A549 (cell line): ENCODE results near the gene LRRC45. TPM values are rescaled to one million over a fixed set of nuclear protein-coding genes. Genes with fewer than 3 reads are reported as not detected.

ENCODE experiments used
- ATAC-seq, 2 experiments: fragments of 200-7000 bp in 1 of 2; fragments of >200 bp in 1 of 2; cut with Nextera tagmentation in 1 of 2; cut with Tn5 transposase in 1 of 2; 3 replicates each; pipeline versions ENCODE4 v1.8.0 to v1.9.1; 2018 to 2020; ENCODE audit warnings: mild to moderate bottlenecking in 1 of 2, moderate library complexity in 1 of 2
- CTCF ChIA-PET: fragments of 300-600 bp; sonication (Branson Sonifier 250); formaldehyde crosslinking; extraction: SDS; loops from one replicate; lab custom pipeline; 2021; ENCODE audit warnings: antibody characterized with exemption, inconsistent platforms; lab: Yijun Ruan, JAX
- POLR2A ChIA-PET: fragments of 350-600 bp; formaldehyde crosslinking; extraction: SDS; loops from one replicate; lab custom pipeline; 2021; ENCODE audit warnings: antibody characterized with exemption, inconsistent platforms; lab: Yijun Ruan, JAX
- DNase-seq, 2 experiments: peaks; one replicate each; pipeline versions ENCODE4 v3.0.0 to v3.0.0-alpha.2; 2011 to 2016; ENCODE audit warnings: low read depth in 1 of 2, low spot score in 1 of 2
- FAIRE-seq: peaks from 2 replicates; lab custom pipeline; 2011; peaks lifted over from hg19 to GRCh38; lab: Jason Lieb, UNC
- H3K27ac ChIP-seq, 2 experiments: fragments of >200 bp; sonication (Bioruptor Twin); formaldehyde crosslinking; 3 replicates each; pipeline ENCODE4 v1.5.1; 2016 to 2017
- H3K4me1 ChIP-seq: fragments of >200 bp; sonication (Bioruptor Twin); formaldehyde crosslinking; 3 replicates; pipeline ENCODE4 v1.6.1; 2016
- H3K4me2 ChIP-seq: fragments of >200 bp; sonication (Bioruptor Twin); formaldehyde crosslinking; 3 replicates; pipeline ENCODE4 v1.6.1; 2016
- H3K4me3 ChIP-seq: fragments of >200 bp; sonication (Bioruptor Twin); formaldehyde crosslinking; 3 replicates; pipeline ENCODE4 v1.5.1; 2016
- H3K9me3 ChIP-seq: fragments of >200 bp; sonication (Bioruptor Twin); formaldehyde crosslinking; 3 replicates; pipeline ENCODE4 v1.6.1; 2016
- CBX8 ChIP-seq: fragments of 200-600 bp; sonication (generic); IDR thresholded peaks from 2 replicates; pipeline ENCODE4 v1.6.1; 2016
- CEBPB ChIP-seq, 2 experiments: fragments of >200 bp in 1 of 2; sonication (Bioruptor Twin) in 1 of 2; formaldehyde crosslinking in 1 of 2; IDR thresholded peaks; 2 replicates each; pipeline ENCODE4 v1.6.1; 2012 to 2016
- EHMT2 ChIP-seq: fragments of 200-600 bp; sonication (generic); IDR thresholded peaks from 2 replicates; pipeline ENCODE4 v1.6.1; 2016; ENCODE audit warnings: antibody characterized with exemption, low read depth, mild to moderate bottlenecking, moderate library complexity
- FOSL2 ChIP-seq, 2 experiments: fragments of 450-650 bp in 1 of 2; fragments of >200 bp in 1 of 2; sonication (Bioruptor Twin) in 1 of 2; formaldehyde crosslinking; IDR thresholded peaks; 2 replicates each; pipeline versions ENCODE4 v1.5.0 to v1.6.1; 2016 to 2020; ENCODE audit warnings: mild to moderate bottlenecking in 1 of 2, moderate library complexity in 1 of 2
- FOXS1 ChIP-seq: fragments of 250-450 bp; sonication (Bioruptor Pico); IDR thresholded peaks from 2 replicates; pipeline ENCODE4 v1.5.0; 2020; ENCODE audit warnings: mild to moderate bottlenecking, moderate library complexity
- JUN ChIP-seq, 2 experiments: fragments of >200 bp; sonication (Bioruptor Twin); formaldehyde crosslinking; IDR thresholded peaks; 2 replicates in 1 of 2; 3 replicates in 1 of 2; pipeline ENCODE4 v1.6.1; 2016 to 2017
- KDM5A ChIP-seq: fragments of 200-600 bp; sonication (generic); IDR thresholded peaks from 2 replicates; pipeline ENCODE4 v1.6.1; 2016; ENCODE audit warnings: antibody characterized with exemption, mild to moderate bottlenecking
- PHF8 ChIP-seq: fragments of 200-600 bp; sonication (generic); IDR thresholded peaks from 2 replicates; pipeline ENCODE4 v1.6.1; 2016; ENCODE audit warnings: low read depth, mild to moderate bottlenecking, antibody characterized with exemption, moderate library complexity, borderline replicate concordance
- POLR2A ChIP-seq: IDR thresholded peaks from 2 replicates; pipeline ENCODE4 v1.6.1; 2012; ENCODE audit warnings: mild to moderate bottlenecking, low read length
- SMC3 ChIP-seq: fragments of >200 bp; sonication (Bioruptor Twin); formaldehyde crosslinking; IDR thresholded peaks from 3 replicates; pipeline ENCODE4 v1.6.1; 2018; ENCODE audit warnings: inconsistent platforms
- TP53 ChIP-seq: fragments of 250-450 bp; sonication (Bioruptor Pico); IDR thresholded peaks from 2 replicates; pipeline ENCODE4 v1.5.0; 2021; ENCODE audit warnings: mild to moderate bottlenecking, moderate library complexity
- ZC3H11A ChIP-seq: fragments of 450-650 bp; IDR thresholded peaks from 2 replicates; pipeline ENCODE4 v1.6.1; 2014; ENCODE audit warnings: antibody characterized with exemption, mild to moderate bottlenecking
- ZFP36 ChIP-seq: fragments of 450-650 bp; IDR thresholded peaks from 2 replicates; pipeline ENCODE4 v1.6.1; 2014; ENCODE audit warnings: borderline replicate concordance; ENCODE audit not compliant: partially characterized antibody
- ZNF302 ChIP-seq: fragments of 250-450 bp; sonication (Bioruptor Pico); IDR thresholded peaks from 2 replicates; pipeline ENCODE4 v1.9.0; 2021; ENCODE audit warnings: inconsistent platforms, mild to moderate bottlenecking, moderate library complexity
- WGBS: methylation state at CpG from one replicate; pipeline ENCODE4 v1.1.6; 2017; ENCODE audit errors: missing lambda C conversion rate; 5-methylcytosine and 5-hydroxymethylcytosine counted together
- polyA plus RNA-seq, 4 experiments: library from polyadenylated mRNA; depleted of rRNA in 3 of 4; stranded (reverse); fragments of >200 nt; fragmentation: RNase III in 1 of 4; extraction: RNeasy Plus Mini Kit Qiagen cat#74134 plus additional on column Dnase treatment in 1 of 4; gene quantifications; 2 replicates in 3 of 4; 3 replicates in 1 of 4; pipeline ENCODE4 v1.2.3, GENCODE V29; 2011 to 2017
- TF ChIP-seq, protein P1 (sequence below): IDR thresholded peaks from 2 replicates; pipeline ENCODE4 v1.6.1; 2012; ENCODE audit warnings: low read depth, borderline replicate concordance
- TF ChIP-seq, protein P2 (sequence below): fragments of 150-350 bp; IDR thresholded peaks from 2 replicates; pipeline ENCODE4 v1.6.1; 2014; ENCODE audit warnings: low read depth, mild to moderate bottlenecking, low read length

The LRRC45 gene
- polyA plus RNA-seq, 2 of the 4 experiments (the other 2 are of a cell fraction) = 6.4 to 24.5 TPM

DNA sequence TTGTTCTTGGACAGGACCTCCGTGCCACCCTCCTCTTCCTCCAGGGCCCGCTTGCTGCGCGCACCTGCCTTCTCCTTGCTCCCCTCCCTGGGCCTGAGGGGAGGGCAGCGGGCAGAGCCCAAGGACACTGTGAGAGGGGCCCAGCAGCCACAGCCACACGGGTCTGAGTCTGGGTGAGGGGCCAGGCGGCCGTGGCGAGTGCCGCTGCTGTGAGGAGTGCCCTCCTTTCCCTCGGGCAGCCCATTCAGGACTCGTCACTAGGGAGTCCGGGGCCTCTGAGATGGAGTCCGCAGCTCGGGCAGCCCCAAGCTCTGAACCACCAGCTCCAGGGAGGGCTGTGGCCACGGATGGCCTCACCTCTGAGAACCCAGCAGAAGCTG lies 36.9 kb downstream of the LRRC45 start:
- Histone ChIP-seq H3K27ac (no peak overlapping the region), H3K4me2 (no peak overlapping the region), H3K4me1 (peaks cover 13% of the 10 kb centered on the region; the same call in 2 of the 3 replicates), H3K9me3 (no peaks in the 10 kb centered on the region), H3K4me3 (no peak overlapping the region)
- TF ChIP-seq ZC3H11A = no peak
- TF ChIP-seq PHF8 = no peak
- WGBS = 91% methylated on average over 16 of the region's 16 CpGs
- FAIRE-seq (no peak), ATAC-seq (no peak), DNase-seq (no peak)
- CTCF ChIA-PET = interaction anchor here (0.6 to 21.7 kb wide), 5 partner anchors 9 to 100 kb away, joined by 3 to 191 read pairs (median 5); partner anchors contain the start of genes DCXR and RAC3
- POLR2A ChIA-PET = interaction anchor here (1.3 to 2.8 kb wide), 2 partner anchors 22 to 38 kb away, joined by 5 to 10 read pairs; partner anchors contain the start of genes DCXR and FASN

DNA sequence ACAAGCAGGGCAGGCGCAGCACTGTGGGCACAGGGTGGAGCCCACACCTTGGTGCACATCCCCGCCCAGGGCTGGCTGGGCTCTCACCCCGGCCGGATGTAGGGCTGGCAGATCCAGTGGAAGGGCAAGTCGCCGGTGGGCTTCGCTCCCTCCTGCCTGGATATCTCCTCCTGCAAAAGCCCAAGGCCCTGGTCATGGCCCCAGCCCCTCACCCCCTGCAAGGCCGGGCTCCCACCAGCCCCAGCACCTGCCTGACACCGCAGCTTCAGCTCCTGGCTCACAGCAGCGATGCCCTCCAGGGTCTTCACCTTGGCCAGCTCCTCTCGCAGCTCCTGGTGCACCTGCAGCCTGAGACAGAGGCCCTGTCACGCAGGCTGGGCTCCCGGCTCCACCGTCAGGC lies 37.5 kb downstream of the LRRC45 start:
- Histone ChIP-seq H3K9me3 (no peaks in the 10 kb centered on the region), H3K27ac (no peak overlapping the region), H3K4me1 (peaks cover 13% of the 10 kb centered on the region; the same call in 2 of the 3 replicates), H3K4me3 (no peak overlapping the region), H3K4me2 (no peak overlapping the region)
- WGBS = 89% methylated on average over 14 of the region's 14 CpGs
- CTCF ChIA-PET = interaction anchor here (0.6 to 21.7 kb wide), 5 partner anchors 8 to 101 kb away, joined by 3 to 191 read pairs (median 5); partner anchors contain the start of genes DCXR, GPS1, RAC3 and RFNG
- POLR2A ChIA-PET = interaction anchor here (1.3 to 2.8 kb wide), 2 partner anchors 23 to 38 kb away, joined by 5 to 10 read pairs; partner anchors contain the start of genes DCXR and FASN
- ATAC-seq (no peak; a peak in 1 of 6 replicates), FAIRE-seq (no peak), DNase-seq (no peak)
- no peak for TF ChIP-seq JUN (IDR thresholded peaks at IDR 0.05)

DNA sequence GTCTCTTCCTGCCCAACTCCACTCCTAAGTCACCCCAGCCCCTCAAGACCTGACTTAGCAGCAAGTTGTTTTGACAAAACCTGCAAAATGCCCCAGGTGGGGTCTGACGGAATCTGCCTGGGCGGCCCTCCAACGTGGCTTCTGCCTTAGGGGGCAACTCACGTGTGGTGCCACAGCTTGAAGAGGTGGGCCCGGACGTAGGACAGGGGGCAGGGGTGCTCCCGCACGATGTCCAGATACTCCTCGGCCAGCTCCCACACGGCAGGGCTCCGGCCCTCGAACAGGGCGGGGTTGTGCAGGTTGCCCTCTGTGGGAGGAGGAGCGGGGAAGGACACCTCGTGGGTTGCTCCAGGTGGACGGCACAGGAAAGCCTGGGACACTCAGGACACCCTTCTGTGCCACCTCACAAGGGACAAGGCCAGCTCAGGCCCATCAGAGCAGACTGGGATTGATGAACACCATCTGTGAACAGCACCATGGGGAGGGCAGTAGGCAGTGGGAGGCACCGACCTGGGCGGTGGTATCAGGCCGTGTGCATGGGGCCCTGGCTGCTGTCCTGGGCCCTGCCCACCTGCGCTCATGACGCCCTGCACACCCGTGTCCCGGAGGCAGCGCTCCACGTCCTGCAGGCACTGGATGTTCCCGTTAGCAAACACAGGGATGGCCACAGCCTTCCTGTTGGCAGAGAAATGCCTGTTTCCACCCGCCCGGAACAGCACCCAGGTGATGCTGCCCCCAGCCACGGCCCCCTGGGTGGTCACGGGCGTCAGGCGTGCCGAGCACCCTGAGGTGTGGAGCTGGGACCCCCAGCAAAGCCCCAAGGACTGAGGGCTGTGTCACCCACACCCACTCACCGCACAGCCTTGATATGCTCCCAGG lies 38.2 kb downstream of the LRRC45 start:
- H3K4me1 ChIP-seq = peaks cover 18% of the 10 kb centered on the region
- H3K27ac ChIP-seq = no peak overlapping the region
- 91% methylated on average over 16 of the region's 34 CpGs for WGBS
- H3K4me2 ChIP-seq = no peak overlapping the region
- ATAC-seq (peak in 1 of 2 experiments; percentile 0; a peak in 1 of 6 replicates), DNase-seq (no peak), FAIRE-seq (no peak)
- no peak overlapping the region for H3K4me3 ChIP-seq
- H3K9me3 ChIP-seq = no peaks in the 10 kb centered on the region
- TF ChIP-seq ZNF302 (CRISPR knock-in tag) = no peak
- TF ChIP-seq POLR2A = no peak
- TF ChIP-seq, protein P1, sequence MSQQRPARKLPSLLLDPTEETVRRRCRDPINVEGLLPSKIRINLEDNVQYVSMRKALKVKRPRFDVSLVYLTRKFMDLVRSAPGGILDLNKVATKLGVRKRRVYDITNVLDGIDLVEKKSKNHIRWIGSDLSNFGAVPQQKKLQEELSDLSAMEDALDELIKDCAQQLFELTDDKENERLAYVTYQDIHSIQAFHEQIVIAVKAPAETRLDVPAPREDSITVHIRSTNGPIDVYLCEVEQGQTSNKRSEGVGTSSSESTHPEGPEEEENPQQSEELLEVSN = no peak
- no peak for TF ChIP-seq CEBPB (IDR thresholded peaks at IDR 0.05)
- no peak for TF ChIP-seq CBX8
- no peak for TF ChIP-seq EHMT2
- TF ChIP-seq FOXS1 = no peak
- no peak for TF ChIP-seq SMC3
- no peak for TF ChIP-seq FOSL2 (IDR thresholded peaks at IDR 0.05)
- no peak for TF ChIP-seq FOSL2 (CRISPR knock-in tag; IDR thresholded peaks at IDR 0.05)
- TF ChIP-seq KDM5A = no peak
- TF ChIP-seq ZFP36 = no peak
- no peak for TF ChIP-seq TP53 (CRISPR knock-in tag)
- TF ChIP-seq, protein P2, sequence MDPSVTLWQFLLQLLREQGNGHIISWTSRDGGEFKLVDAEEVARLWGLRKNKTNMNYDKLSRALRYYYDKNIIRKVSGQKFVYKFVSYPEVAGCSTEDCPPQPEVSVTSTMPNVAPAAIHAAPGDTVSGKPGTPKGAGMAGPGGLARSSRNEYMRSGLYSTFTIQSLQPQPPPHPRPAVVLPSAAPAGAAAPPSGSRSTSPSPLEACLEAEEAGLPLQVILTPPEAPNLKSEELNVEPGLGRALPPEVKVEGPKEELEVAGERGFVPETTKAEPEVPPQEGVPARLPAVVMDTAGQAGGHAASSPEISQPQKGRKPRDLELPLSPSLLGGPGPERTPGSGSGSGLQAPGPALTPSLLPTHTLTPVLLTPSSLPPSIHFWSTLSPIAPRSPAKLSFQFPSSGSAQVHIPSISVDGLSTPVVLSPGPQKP = no peak
- ChIA-PET POLR2A (interaction anchor here (2.8 kb wide), 1 partner anchor 24 kb away, joined by 10 read pairs; the partner anchor contains the start of gene DCXR), CTCF (interaction anchor here (1.1 to 21.7 kb wide), 6 partner anchors 9 to 102 kb away, joined by 3 to 191 read pairs (median 4); partner anchors contain the start of genes DCXR, GPS1, RAC3 and RFNG)
